IMR-90 (cell line): ENCODE measurements around the gene TTLL7. TPM values are rescaled to one million over a fixed set of nuclear protein-coding genes. Genes with fewer than 3 reads are reported as not detected.

Experiments
- ATAC-seq: fragments of 200-7000 bp; cut with Tn5 transposase; 2 replicates; pipeline ENCODE4 v1.9.1; 2020; ENCODE audit warnings: low read depth, mild to moderate bottlenecking, moderate library complexity
- BruUV-seq: library from RNA; stranded (reverse); fragments of 400-500 nt; replicated peaks from 2 replicates; lab custom pipeline; 2021; lab: Mats Ljungman, UMichigan
- CTCF ChIA-PET: fragments of 300-600 bp; formaldehyde crosslinking; extraction: SDS; loops from one replicate; lab custom pipeline; 2021; ENCODE audit warnings: antibody characterized with exemption; lab: Yijun Ruan, JAX
- POLR2A ChIA-PET: fragments of 300-600 bp; sonication (Branson Sonifier 250); formaldehyde crosslinking; loops from one replicate; lab custom pipeline; 2022; ENCODE audit warnings: antibody characterized with exemption; ENCODE audit not compliant: unreplicated experiment; lab: Charles Lee
- DNase-seq: peaks from one replicate; pipeline ENCODE4 v3.0.0; 2013
- H2AFZ ChIP-seq: replicated peaks from 2 replicates; pipeline ENCODE3; 2013; ENCODE audit warnings: low read length, mild to moderate bottlenecking; ENCODE audit not compliant: poor library complexity
- H2AK5ac ChIP-seq: 2 replicates; pipeline ENCODE4 v1.6.1; 2013; ENCODE audit warnings: low read depth, low read length, inconsistent platforms
- H2AK9ac ChIP-seq: replicated peaks from 2 replicates; pipeline ENCODE3; 2013; ENCODE audit warnings: mild to moderate bottlenecking, low read depth, low read length, moderate library complexity; ENCODE audit not compliant: poor library complexity
- H2BK120ac ChIP-seq: 2 replicates; pipeline ENCODE4 v1.6.1; 2013; ENCODE audit warnings: low read depth, low read length, inconsistent platforms
- H2BK15ac ChIP-seq: 3 replicates; pipeline ENCODE4 v1.6.1; 2013; ENCODE audit warnings: low read depth, low read length, inconsistent platforms
- H2BK20ac ChIP-seq: 2 replicates; pipeline ENCODE4 v1.6.1; 2013; ENCODE audit warnings: low read depth, mild to moderate bottlenecking, inconsistent platforms, low read length, moderate library complexity
- H2BK5ac ChIP-seq: 2 replicates; pipeline ENCODE4 v1.6.1; 2013; ENCODE audit warnings: mild to moderate bottlenecking, low read depth, low read length, inconsistent platforms; ENCODE audit not compliant: poor library complexity, severe bottlenecking
- H3K14ac ChIP-seq: replicated peaks from 2 replicates; pipeline ENCODE4 v1.6.1; 2013; ENCODE audit warnings: low read depth, low read length, inconsistent platforms
- H3K18ac ChIP-seq: 2 replicates; pipeline ENCODE4 v1.6.1; 2013; ENCODE audit warnings: low read depth, low read length, control low read depth
- H3K23ac ChIP-seq: 2 replicates; pipeline ENCODE4 v1.6.1; 2013; ENCODE audit warnings: low read depth, low read length, inconsistent platforms
- H3K27ac ChIP-seq: 2 replicates; pipeline ENCODE4 v1.5.1; 2013; ENCODE audit warnings: mild to moderate bottlenecking, control low read depth, low read length; ENCODE audit not compliant: insufficient read depth
- H3K27me3 ChIP-seq: 2 replicates; pipeline ENCODE4 v1.6.1; 2013; ENCODE audit warnings: low read length; ENCODE audit not compliant: control insufficient read depth, insufficient read depth
- H3K36me3 ChIP-seq: 2 replicates; pipeline ENCODE4 v1.6.1; 2013; ENCODE audit warnings: low read length, mixed read lengths; ENCODE audit not compliant: control insufficient read depth, insufficient read depth
- H3K4ac ChIP-seq: 2 replicates; pipeline ENCODE4 v1.6.1; 2013; ENCODE audit warnings: low read depth, low read length, inconsistent platforms
- H3K4me1 ChIP-seq: 2 replicates; pipeline ENCODE4 v1.6.1; 2013; ENCODE audit warnings: low read length, mixed read lengths; ENCODE audit not compliant: control insufficient read depth, insufficient read depth
- H3K4me2 ChIP-seq: 2 replicates; pipeline ENCODE4 v1.6.1; 2013; ENCODE audit warnings: low read depth, mild to moderate bottlenecking, control low read depth, low read length, moderate library complexity
- H3K4me3 ChIP-seq: 2 replicates; pipeline ENCODE4 v1.5.1; 2013; ENCODE audit warnings: low read depth, mild to moderate bottlenecking, control low read depth, low read length, moderate library complexity; ENCODE audit not compliant: insufficient read depth
- H3K56ac ChIP-seq: 2 replicates; pipeline ENCODE4 v1.6.1; 2013; ENCODE audit warnings: low read length, inconsistent platforms; ENCODE audit not compliant: insufficient read depth; ENCODE audit errors: extremely low read depth
- H3K79me1 ChIP-seq, 2 experiments: 2 replicates each; pipeline ENCODE4 v1.6.1; 2013; ENCODE audit warnings: low read length in 2 of 2, inconsistent platforms in 1 of 2, low read depth in 1 of 2
- H3K9ac ChIP-seq: 2 replicates; pipeline ENCODE4 v1.6.1; 2013; ENCODE audit warnings: low read depth, low read length, control low read depth
- H3K9me1 ChIP-seq: 2 replicates; pipeline ENCODE4 v1.6.1; 2013; ENCODE audit warnings: low read length, inconsistent platforms; ENCODE audit not compliant: insufficient read depth
- H3K9me3 ChIP-seq: 2 replicates; pipeline ENCODE4 v1.6.1; 2013; ENCODE audit warnings: low read length; ENCODE audit not compliant: control insufficient read depth, insufficient read depth
- H4K20me1 ChIP-seq: 2 replicates; pipeline ENCODE4 v1.6.1; 2013; ENCODE audit warnings: low read length, inconsistent platforms; ENCODE audit not compliant: insufficient read depth
- H4K5ac ChIP-seq: 2 replicates; pipeline ENCODE4 v1.6.1; 2013; ENCODE audit warnings: mild to moderate bottlenecking, low read depth, low read length, control low read depth
- H4K8ac ChIP-seq, 2 experiments: 2 replicates each; pipeline ENCODE4 v1.6.1; 2013; ENCODE audit warnings: low read depth in 2 of 2, low read length in 2 of 2, control low read depth in 1 of 2, inconsistent platforms in 1 of 2
- H4K91ac ChIP-seq: 2 replicates; pipeline ENCODE4 v1.6.1; 2013; ENCODE audit warnings: low read depth, low read length, inconsistent platforms; ENCODE audit not compliant: insufficient read depth
- BHLHE40 ChIP-seq: fragments of 150-350 bp; IDR thresholded peaks from 2 replicates; pipeline ENCODE4 v1.6.1; 2016; ENCODE audit warnings: mild to moderate bottlenecking, low read depth, low read length
- CEBPB ChIP-seq: IDR thresholded peaks from 2 replicates; pipeline ENCODE4 v1.6.1; 2012; ENCODE audit warnings: low read depth, low read length, improper control_type of control experiment
- CHD1 ChIP-seq: IDR thresholded peaks from 2 replicates; pipeline ENCODE4 v1.6.1; 2012; ENCODE audit warnings: low read depth, low read length, improper control_type of control experiment
- CTCF ChIP-seq: conservative IDR thresholded peaks from 2 replicates; pipeline ENCODE4 v1.5.1; 2012; ENCODE audit warnings: mild to moderate bottlenecking, low read depth, low read length, improper control_type of control experiment
- FOS ChIP-seq: fragments of 150-350 bp; IDR thresholded peaks from 2 replicates; pipeline ENCODE4 v1.6.1; 2016; ENCODE audit warnings: low read depth, low read length
- MAFK ChIP-seq: IDR thresholded peaks from 2 replicates; pipeline ENCODE4 v1.6.1; 2012; ENCODE audit warnings: low read depth, low read length, improper control_type of control experiment
- MAZ ChIP-seq: IDR thresholded peaks from 2 replicates; pipeline ENCODE4 v1.6.1; 2012; ENCODE audit warnings: low read depth, mild to moderate bottlenecking, low read length, improper control_type of control experiment, moderate library complexity, borderline replicate concordance
- MXI1 ChIP-seq: IDR thresholded peaks from 2 replicates; pipeline ENCODE4 v1.6.1; 2012; ENCODE audit warnings: low read depth, mild to moderate bottlenecking, low read length, moderate library complexity, borderline replicate concordance
- NFE2L2 ChIP-seq: fragments of 150-350 bp; IDR thresholded peaks from 2 replicates; pipeline ENCODE4 v1.6.1; 2016; ENCODE audit warnings: low read depth, mild to moderate bottlenecking, low read length
- POLR2A ChIP-seq: IDR thresholded peaks from 2 replicates; pipeline ENCODE4 v1.6.1; 2012; ENCODE audit warnings: mild to moderate bottlenecking, low read depth, low read length
- RCOR1 ChIP-seq: IDR thresholded peaks from 2 replicates; pipeline ENCODE4 v1.6.1; 2012; ENCODE audit warnings: mild to moderate bottlenecking, low read length, improper control_type of control experiment; ENCODE audit not compliant: insufficient replicate concordance
- RFX5 ChIP-seq: IDR thresholded peaks from 2 replicates; pipeline ENCODE4 v1.8.0; 2012; ENCODE audit warnings: low read depth, mild to moderate bottlenecking, low read length, moderate library complexity
- SMC3 ChIP-seq: fragments of 150-350 bp; IDR thresholded peaks from 2 replicates; pipeline ENCODE4 v1.6.1; 2016; ENCODE audit warnings: low read depth, mild to moderate bottlenecking, antibody characterized with exemption, low read length, moderate library complexity
- USF2 ChIP-seq: fragments of 150-350 bp; IDR thresholded peaks from 2 replicates; pipeline ENCODE4 v1.6.1; 2017; ENCODE audit warnings: mild to moderate bottlenecking, antibody characterized with exemption, low read length, low read depth
- WGBS, 2 experiments: methylation state at CpG; one replicate each; pipeline versions ENCODE4 v1.1.5 to v1.1.7; 2013; ENCODE audit warnings: missing lambda C conversion rate in 2 of 2; ENCODE audit not compliant: insufficient read length in 1 of 2; ENCODE audit errors: extremely low coverage in 2 of 2; 5-methylcytosine and 5-hydroxymethylcytosine counted together
- dilution Hi-C: fragments of 300-500 bp; cut with HindIII; formaldehyde crosslinking; loops from one replicate; pipeline ENCODE4 v1.14.3; 2018; ENCODE audit warnings: low sequenced_read_pairs; ENCODE audit not compliant: unreplicated experiment
- in situ Hi-C: fragments of 300-500 bp; cut with MboI; formaldehyde crosslinking; loops from 3 replicates; pipeline ENCODE4 v1.14.3; 2019; ENCODE audit warnings: low sequenced_read_pairs, inconsistent platforms, mixed read lengths
- intact Hi-C: fragments of 100-400 bp; cut with micrococcal nuclease; formaldehyde crosslinking; loops from 2 replicates; pipeline ENCODE4 v1.10.0; 2022
- polyA plus RNA-seq, 3 experiments: library from polyadenylated mRNA; depleted of rRNA; stranded (reverse); fragments of >200 nt; gene quantifications; 2 replicates each; pipeline ENCODE4 v1.2.3, GENCODE V29; 2012; ENCODE audit warnings: low replicate concordance in 1 of 3
- total RNA-seq: library from RNA; depleted of rRNA; stranded (reverse); fragments of >200 nt; gene quantifications from 2 replicates; pipeline ENCODE4 v1.2.3, GENCODE V29; 2012

Gene TTLL7
- total and polyA plus RNA-seq, 2 of the 4 experiments (the other 2 are of a cell fraction): 5.7 to 8.1 TPM

- no peak overlapping the region for H3K18ac ChIP-seq
- H3K14ac ChIP-seq: no peak overlapping the region
- no peak overlapping the region for H3K4ac ChIP-seq
- H3K4me3 ChIP-seq: no peak overlapping the region
- H2AK5ac ChIP-seq: no peak overlapping the region
- H4K5ac ChIP-seq: no peak overlapping the region
- peaks cover 4% of the 10 kb centered on the region; the same call in 1 of the 2 replicates for H3K27me3 ChIP-seq
- no peak overlapping the region for H3K4me2 ChIP-seq
- intact Hi-C loops (no loop called here), in situ Hi-C loops (no loop called here), dilution Hi-C loops (no loop called here)
- no peaks in the 10 kb centered on the region for H3K36me3 ChIP-seq
- no peak overlapping the region for H2AK9ac ChIP-seq
- DNase-seq (no peak), ATAC-seq (no peak)
- no peak overlapping the region for H2BK120ac ChIP-seq
- CTCF ChIA-PET: no interaction called here
- TF ChIP-seq RCOR1 (no peak), POLR2A (no peak), MAZ (no peak), MAFK (no peak), BHLHE40 (no peak), CEBPB (no peak), SMC3 (no peak), MXI1 (no peak), RFX5 (no peak), CTCF (no peak), FOS (no peak), CHD1 (no peak), USF2 (no peak), NFE2L2 (no peak)
- H3K9me3 ChIP-seq: no peaks in the 10 kb centered on the region
- H2BK5ac ChIP-seq: no peak overlapping the region
- no peak overlapping the region for H3K23ac ChIP-seq
- no peak overlapping the region for H4K8ac ChIP-seq
- no peaks in the 10 kb centered on the region for H3K79me1 ChIP-seq
- no TSS peak for BruUV-seq
- H3K27ac ChIP-seq: no peak overlapping the region
- H2AFZ ChIP-seq: no peak overlapping the region
- no peaks in the 10 kb centered on the region for H3K4me1 ChIP-seq
- POLR2A ChIA-PET: no interaction called here
- H3K9me1 ChIP-seq: no peaks in the 10 kb centered on the region
- WGBS, 2 experiments: no CpG with 5 or more reads among the region's 2 CpGs
- H2BK15ac ChIP-seq: no peak overlapping the region
- H2BK20ac ChIP-seq: no peak overlapping the region
- H4K91ac ChIP-seq: no peak overlapping the region
- no peak overlapping the region for H3K56ac ChIP-seq
- H3K9ac ChIP-seq: no peak overlapping the region
- no peaks in the 10 kb centered on the region for H4K20me1 ChIP-seq
Observed at GRCh38 chr1:84027368-84027767, 28.4 kb upstream of the TTLL7 start.
